NCI-H128 (cell line): Measurements from ENCODE around the gene IGSF5.
"Not testable (repeated sequence)": the region's sequence is repeated elsewhere in the genome, so short reads cannot be mapped to it uniquely, and the experiment has no call there.

Experiments used
- DNase-seq: peaks from one replicate; lab custom pipeline; 2025; ENCODE audit not compliant: unreplicated experiment; lab: John Stamatoyannopoulos, UW

Gene IGSF5

DNA sequence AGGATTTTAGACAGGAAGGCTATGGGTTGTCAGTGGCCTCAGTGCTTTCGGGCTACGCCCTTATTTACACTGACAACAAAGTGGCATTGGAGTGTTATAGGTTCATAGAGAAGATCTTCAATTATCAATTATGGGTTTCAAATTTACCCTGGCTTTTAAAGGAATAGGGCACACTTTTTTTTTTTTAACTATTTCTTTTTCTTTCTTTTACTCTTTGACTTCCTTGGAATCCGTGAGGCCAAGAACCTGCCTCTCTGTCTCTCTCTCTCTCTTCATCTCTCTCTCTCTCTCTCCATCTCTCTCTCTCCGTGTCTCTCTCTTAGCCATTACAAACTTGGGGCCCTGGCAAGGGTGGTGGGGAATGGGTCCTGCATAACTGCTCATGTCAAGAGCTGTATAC, at the start of gene IGSF5:
IGSF5 (plus strand) TSS at position 301 of the 400 bp plus-strand sequence. CDS start 327 bp downstream, outside the sequence.
- not testable (repeated sequence) for DNase-seq

DNA sequence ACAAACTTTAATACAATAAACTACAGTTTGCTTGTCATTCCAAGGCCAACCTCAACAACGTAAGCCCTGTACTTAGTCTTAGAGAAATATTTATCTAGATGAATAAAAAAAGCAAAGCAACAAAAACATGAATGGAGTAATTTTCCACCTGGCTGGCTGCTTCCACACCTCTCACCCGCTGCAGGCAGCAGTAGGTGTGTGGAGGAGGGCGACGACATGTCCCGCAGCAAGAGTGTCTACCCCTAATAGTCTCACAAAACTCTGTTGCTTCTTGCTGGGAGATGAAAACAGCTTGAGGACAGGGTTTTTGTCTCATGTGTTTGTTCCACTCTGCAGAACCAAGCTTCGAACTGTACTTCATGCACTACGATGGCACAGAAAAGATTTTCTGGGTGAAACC, 48.8 kb upstream of the IGSF5 start:
- DNase-seq: no peak

DNA sequence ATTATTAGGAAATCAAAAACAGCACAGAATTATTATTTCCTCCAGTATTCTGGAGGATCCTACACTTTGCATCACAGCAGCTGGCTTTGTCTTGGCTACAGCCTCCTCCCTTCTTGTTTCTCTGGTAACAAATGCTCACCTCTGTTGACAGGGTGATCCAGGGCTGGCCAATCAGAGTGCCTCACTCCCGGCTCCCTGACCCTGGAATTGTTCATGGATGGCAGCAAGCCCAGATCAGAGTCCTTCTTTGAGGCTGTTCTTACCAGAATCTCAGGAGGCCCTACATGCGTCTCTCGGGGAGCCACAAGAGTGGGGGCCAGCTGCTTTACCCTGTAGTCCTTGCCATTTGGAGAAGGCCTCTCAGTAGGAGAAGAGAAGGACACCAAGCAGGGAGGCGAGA, 48.4 kb upstream of the IGSF5 start:
- DNase-seq: no peak

DNA sequence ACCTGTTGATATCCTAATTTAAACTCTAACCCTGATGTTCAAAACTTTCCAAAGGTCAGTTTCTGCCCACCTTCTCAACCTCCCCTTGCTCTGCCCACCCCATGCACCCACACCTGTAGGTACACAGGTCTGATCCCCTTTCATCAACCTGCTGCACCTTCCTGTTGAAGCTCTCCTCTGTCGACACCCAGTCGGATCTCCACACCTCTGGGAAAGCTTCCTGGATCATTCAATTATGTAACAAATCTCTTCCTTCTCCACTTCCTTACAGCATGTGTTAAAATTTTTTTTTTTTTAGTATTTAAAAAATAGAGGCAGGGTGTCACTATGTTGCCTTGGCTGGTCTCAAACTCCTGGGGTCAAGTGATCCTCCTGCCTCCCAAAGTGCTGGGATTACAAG, 44.7 kb upstream of the IGSF5 start:
- DNase-seq: no peak

DNA sequence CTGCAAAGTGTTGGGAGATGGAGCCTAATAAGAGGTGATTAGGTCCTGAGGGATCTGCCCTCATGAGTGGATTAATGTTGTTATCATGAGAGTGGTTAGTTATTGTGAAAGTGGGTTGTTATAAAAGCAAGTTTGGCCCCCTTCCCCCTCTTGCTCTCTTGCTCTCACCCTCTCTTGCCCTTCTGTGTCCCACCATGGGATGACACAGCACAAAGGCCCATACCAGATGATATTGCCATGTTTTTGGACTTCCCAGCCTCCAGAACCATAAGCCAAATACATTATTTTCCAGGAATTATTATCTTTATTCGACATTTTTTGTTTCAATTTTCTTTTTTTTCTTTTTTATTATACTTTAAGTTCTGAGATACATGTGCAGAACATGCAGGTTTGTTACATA, 41.4 kb upstream of the IGSF5 start:
- DNase-seq: no peak

DNA sequence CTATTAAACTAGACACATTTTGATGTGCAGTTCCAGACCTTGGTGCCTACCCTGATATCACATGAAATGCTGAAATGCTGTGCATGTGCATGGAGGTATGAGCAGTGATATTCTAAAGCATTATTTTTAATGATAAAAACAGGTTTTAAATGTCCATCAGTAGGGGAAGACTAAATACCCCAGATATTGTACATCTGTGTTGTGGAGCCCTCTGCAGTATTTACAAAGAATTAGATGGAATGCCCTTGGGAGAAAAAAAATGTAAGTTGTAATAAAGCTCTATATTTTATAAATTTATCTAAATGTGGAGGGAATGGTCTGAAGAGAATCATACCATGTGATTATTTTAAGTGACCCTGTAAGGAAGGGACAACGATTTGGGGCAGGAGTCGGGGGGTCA, 39.1 kb upstream of the IGSF5 start:
- DNase-seq: no peak

DNA sequence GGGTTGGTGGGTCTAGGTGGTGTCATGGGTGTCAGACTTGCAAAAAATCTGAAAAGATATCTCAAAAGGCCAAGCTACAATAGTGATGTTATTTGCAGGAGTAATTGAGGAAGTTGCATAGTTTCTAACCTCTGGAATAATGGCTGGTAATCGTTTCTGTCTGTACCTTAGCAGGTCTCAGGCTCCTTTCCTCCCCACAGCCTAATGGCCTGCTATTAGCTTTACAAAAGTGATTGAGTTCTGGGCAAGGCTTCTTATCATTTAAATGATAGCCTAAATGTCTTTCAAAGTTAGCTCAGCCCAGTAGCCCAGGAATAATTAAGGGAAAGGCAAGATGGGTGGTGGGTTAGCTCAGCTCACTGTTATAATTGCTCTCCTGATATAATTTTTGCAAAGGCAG, 37.7 kb upstream of the IGSF5 start:
- no peak for DNase-seq

DNA sequence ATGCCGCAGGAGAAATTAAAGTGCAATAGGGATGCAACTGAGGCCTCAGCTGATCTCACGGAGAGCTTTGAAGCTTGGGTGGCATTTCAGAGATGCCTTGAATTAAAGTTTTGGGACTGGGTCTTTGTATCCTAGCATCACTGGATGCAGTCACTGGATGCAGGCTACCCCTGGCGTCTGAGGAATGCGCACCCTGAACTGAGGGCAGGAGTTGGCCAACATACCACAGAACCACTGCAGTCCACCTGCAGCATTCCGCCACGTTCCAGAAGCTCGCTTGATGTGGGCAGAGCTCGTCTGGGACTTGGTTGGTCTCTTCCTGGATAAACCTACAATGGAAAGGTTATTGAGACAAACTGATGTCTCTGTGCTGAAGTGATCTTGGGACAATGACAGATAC, 34.1 kb upstream of the IGSF5 start:
- no peak for DNase-seq

DNA sequence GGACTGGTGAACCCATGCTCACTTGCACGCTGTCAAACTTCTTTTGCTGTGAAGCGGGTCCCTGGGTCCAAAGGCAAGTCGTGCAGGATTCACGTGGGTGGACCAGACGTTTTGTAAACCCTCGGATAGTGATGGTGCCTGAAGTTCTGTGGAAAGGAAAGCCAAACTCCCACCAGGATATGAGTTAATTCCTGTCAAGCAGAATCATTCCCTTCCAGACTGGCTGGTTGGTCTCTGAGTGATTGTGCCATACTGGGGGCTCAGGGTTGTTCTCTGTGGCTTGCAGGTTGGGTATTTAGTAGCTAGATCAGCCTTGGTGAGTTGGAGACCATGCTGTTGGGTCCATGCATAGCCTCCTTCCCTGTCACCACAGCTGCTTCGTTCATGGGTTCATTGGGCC, 32.7 kb upstream of the IGSF5 start:
- no peak for DNase-seq

DNA sequence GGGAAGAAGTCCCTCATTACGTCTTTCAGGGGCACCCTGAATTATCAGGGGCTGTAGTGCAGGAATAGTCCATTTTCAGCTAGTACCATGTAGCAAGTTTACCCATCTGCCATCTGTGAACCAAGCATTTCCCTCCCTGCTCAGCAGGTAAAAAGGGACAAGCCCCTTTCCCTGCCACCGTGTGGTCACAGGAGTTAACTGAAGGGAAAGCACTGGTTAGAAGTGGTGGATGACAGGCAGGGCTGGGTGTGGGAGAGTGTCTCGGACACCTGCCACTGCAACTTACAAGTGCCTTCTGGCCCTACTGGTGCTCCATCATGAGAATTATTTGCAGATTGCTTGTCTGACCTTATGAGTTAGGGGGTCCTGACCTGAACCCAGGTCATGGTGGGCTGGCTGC, 32.0 kb upstream of the IGSF5 start:
- no peak for DNase-seq

DNA sequence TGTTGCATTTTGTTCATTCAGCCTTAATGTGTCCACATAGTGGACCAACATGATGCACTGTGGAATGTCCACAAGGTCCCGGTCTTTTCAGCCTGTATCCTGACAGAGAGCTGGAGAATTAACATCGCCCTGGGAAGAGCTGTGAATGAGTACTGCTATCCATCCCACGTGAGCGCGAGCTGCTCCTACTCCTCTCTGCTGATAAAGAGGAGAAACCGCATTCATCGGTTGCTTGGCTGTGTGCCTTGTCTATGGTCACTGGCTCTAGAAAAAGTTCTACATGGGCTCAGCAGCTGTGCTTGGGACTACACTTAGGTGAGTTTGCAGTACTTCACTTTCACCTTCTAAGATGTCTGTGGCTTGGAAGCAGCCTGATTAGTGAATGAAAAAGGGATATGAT, 31.1 kb upstream of the IGSF5 start:
- DNase-seq: no peak

DNA sequence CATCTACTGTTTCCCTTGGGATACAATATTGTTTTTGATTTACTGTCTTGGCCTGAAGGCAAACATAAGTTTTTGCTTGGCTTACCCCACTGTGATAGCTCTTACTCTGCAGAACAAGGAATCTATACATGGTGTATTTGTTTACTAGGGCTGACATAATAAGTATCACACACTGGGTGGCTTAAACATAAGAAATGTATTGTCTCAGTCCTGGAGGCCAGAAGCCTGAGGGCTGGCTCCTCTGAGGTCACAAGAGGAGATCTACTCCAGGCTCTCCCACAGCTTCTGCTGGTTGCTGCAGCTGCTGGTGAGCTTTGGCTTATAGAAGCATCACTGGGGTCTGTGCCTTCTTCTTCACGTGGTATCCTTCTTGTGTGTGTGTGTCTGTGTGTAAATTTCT, 30.7 kb upstream of the IGSF5 start:
- DNase-seq: no peak

DNA sequence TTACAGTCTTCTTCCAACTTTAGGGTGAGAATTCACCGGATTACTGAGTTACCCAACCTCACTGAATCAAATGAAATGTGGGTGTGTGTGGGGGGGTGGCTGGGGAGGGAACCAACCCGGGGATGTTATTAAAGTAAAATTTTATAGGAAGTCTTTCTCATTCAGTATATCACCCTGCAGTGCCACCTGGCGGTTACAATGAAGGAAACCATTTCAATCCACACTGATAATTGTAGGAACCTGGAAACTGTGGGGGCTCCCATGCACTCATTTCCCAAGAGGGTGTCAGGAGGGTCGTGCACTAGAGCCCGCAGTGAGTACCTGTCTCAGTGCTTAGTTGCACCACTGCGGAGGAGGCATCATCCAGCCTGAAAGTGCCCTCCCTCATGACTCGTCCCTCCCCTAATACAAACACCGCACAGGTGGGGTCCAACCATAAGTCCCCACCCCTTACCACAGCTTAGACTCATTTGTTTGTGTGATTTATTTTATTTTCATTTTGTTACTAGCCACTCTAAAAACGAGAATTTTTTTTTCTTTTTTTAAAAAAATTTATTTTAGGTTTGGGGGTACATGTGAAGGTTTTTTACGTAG, 29.1 kb upstream of the IGSF5 start:
- peak; percentile 15 for DNase-seq

DNA sequence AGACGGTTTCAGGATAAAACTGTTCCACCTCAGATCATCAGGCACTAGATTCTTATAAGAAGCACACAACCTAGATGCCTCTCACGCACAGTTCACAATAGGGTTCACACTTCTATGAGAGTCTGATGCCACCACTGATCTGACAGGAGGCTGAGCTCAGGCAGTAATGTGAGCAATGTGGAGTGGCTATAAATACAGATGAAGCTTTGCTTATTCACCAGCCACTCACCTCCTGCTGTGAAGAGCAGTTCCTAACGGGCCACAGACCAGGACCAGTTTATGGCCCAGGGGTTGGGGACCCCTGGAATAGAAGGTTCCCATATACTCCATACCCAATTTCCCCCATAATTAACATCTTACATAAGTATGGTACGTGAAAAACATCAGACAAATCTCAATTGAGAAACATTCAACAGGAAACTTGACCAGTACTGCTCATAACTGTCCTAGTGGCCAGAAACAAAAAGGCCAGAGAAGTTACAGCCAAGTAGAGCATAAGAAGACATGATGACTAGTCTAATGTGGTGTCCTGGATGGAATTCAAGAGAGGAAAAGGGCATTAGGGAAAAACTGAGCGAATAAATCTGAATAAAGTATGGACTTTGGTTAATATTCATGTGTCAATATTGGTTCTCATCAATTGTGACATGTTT, 24.7 kb upstream of the IGSF5 start:
- DNase-seq: no peak

DNA sequence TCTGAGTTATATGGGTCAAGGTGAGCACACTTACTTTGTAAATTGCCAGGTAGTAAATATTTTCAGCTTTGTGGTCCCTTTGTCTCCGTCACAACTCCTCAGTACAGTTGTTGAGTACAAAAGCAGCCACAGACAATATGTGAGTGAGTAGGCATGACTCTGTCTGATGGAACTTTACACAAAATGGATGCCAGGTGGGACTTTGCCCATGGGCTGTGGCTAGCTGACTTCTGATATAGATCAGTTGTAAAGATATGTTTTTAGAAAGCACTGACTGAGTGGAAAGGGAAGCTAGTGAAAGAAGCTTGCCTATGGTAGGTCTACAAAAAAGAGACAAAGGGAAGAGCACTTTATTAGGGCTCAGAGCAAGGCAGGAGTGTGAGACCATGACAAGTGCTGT, 23.1 kb upstream of the IGSF5 start:
- no peak for DNase-seq

DNA sequence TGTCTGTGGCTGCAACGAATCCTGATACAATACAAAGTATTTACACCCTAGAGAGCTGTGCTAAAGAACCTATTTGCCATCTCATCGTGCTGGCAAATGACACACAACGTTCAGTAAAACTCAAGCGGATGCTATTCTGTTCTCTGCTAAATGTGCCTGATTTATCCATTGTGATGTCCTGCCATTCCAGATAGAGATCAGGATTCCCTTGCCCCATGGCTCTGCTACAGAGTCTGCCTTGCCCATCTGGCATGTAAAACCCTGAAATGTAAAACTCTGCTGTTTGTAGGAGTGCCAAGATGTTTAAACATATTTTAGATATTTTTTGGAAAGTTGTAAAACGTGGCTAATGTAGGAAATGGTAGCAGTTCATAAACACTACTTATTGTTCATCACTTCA, 20.0 kb upstream of the IGSF5 start:
- no peak for DNase-seq

DNA sequence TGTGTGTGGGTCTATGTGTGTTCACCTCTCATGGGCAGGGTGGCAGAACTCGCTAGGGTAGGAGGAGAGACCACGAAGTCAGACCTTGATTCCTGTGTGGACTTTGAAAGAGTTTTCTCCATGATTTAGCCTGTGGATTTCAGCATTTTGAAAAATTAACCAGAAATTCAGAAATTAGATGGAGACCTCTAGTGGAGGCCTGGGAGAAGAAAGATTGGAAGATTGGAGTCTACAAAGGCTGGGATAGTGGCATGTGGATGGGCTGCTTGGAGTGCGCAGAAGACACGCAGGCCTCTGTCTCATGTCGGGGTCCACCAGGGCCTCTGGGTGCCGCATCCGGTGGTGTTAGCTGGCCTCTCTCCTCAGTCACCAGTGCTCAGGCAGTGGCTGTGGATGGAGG, 18.9 kb upstream of the IGSF5 start:
- no peak for DNase-seq

DNA sequence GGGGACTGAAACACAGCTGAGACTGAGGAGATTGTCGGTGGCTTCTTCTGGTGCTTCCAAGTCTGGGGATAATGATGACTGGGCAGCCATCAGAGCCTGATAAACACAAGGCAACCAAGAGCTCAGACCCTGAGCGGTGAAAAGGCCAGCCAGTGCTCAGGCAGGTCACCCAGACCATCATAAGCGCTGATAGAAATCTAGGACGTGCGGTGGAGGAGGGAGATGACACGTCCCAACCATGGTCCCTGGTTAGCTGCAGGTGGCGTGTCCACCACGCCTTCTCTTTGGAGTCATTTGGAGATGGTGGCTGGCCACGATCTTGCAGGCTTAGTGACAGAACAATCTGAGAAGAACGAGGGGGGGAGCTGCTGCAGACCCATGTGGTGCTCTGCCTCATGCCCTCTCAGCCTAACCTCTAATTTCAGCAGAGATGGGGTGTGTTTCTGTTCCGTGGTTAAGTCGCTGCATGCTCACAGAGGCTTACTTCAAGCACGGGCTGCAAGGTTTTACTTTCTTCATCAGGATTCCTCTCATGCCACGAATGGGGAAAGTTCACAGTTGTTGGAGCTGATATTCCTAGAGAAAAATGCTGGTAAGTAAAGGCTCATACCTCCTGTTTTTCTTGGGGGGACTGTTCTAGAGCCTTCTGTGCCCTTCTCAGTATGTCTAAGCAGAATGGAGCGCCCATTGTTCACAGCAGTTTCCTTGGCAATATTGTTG, 17.4 kb upstream of the IGSF5 start:
- DNase-seq: no peak

DNA sequence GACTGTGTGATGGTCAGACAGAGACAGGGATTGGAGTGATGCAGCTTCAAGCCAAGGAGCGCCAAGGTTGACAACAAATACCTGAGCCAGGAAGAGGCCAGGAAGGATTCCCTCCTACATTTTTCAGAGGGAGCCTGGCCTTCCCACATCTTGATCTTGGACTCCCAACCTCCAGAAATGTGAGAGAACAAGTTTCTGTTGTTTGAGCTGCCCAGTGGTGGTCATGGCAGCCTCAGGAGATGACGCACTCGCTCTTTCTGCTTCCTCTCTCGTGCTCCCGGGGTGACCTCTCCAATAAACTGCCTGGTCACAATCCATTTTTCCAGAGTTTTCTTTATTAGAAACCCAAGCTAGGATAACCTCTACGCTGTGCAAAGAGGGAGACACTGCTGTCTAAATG, 16.6 kb upstream of the IGSF5 start:
- no peak for DNase-seq

DNA sequence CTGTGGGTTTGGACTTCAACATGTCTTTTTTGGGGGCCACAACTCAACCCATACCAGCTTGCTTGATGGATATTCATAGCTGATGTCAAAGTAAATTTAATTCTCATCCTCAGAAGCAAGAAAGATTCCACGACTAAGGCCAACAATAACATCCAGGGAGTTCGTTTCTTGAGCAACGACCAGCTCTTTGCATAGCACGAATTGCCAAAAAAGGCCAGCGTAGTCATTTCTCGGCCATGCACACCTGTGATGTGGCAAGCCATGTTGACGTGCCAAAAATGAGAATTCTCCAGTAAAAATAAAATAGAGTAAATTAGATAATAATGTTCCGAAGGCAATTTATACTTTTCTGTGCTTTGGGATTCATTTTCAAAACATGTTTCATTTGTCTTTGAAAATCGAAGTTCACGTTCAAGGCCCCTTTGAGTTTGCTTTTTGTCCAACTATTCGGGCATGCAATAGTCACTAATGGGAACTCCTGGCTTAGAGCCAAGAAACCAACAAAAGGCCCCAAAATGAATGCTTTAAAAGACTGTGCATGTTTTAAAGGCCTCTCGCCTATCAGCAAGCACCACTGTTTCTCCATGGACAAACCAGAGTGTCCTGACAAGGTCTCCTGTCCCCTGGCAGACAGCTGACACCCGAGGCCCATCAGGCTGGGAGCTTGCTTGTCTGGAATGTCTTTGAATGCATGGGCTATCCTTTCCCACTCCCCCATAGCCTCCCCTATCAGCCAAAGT, 14.4 kb upstream of the IGSF5 start:
- no peak for DNase-seq

DNA sequence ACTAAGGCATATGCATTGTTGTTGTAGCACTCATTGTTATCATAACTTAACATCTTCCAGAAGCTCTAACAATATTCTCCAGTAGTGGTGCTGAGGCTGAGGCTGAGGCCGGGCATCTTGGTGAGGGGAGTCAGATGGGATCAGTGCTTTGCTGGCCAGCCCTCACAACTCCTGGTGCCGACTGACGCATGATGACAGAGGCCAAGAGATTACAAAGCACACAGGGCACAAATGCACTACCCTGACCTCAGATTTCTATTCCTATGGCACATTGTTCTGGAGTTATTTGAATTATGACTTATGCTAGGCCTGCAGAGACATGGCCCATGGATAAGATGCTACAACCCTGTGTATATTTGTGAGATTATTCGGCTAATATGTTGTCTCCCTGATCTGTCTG, 8.3 kb upstream of the IGSF5 start:
- no peak for DNase-seq
